Measurements from ENCODE around the gene P2RX4.
"Not testable (repeated sequence)": the region's sequence is repeated elsewhere in the genome, so short reads cannot be mapped to it uniquely, and the experiment has no call there.

The P2RX4 gene

GRCh38 chr12:121209624-121210572 is at the start of gene P2RX4:
Gene P2RX4, plus strand, starts transcription at chr12:121210129. Its CDS starts 36 bp downstream, at chr12:121210165.
- DNase-seq = peak; percentile 23 to 92

- DNase-seq = no peak
Observed at GRCh38 chr12:121162384-121162783, 47.5 kb upstream of the P2RX4 start.

GRCh38 chr12:121162985-121163384 is 46.9 kb upstream of the P2RX4 start:
- DNase-seq = no peak

GRCh38 chr12:121164839-121165238 is 45.1 kb upstream of the P2RX4 start:
- DNase-seq = not testable (repeated sequence)

- no peak for DNase-seq
Observed at GRCh38 chr12:121165316-121165715, 44.6 kb upstream of the P2RX4 start.

DNA sequence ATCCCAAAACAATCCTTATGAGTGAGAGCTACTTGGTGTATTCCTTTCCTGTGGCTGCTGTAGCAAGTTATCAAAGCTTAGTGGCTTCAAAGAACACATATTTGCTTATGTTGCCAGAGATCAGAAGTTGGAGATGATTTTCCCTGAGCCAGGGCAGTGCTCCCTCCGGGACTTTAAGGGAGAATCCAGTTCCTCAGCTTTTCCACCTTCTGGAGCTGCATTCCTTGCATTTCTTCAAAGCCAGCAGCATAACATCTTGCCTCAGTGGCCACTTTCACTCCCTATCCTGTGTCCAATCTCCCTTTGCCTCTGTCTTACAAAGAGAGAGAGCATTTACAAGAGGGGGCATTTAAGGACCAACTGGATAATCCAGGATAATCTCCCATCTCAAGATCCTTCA is 43.6 kb upstream of the P2RX4 start:
- no peak for DNase-seq

GRCh38 chr12:121167232-121167820 is 42.6 kb upstream of the P2RX4 start:
- no peak for DNase-seq

DNA sequence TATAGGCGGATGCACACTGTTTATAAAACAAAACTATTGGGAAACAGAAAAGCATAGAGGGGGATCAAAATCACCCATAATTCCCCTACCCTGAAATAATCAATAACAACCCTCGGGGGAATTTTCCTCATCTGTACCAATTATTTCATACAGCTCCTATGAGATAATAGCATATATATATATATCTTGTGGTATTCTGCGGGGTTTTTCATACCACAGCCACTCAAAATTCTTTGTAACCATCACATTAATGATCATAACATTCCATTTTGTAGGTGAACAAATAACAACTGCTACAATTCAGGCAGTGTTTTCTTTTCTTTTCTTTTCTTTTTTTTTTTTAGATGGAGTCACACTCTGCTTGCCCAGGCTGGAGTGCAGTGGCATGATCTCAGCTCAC is 42.0 kb upstream of the P2RX4 start:
- DNase-seq = no peak

DNA sequence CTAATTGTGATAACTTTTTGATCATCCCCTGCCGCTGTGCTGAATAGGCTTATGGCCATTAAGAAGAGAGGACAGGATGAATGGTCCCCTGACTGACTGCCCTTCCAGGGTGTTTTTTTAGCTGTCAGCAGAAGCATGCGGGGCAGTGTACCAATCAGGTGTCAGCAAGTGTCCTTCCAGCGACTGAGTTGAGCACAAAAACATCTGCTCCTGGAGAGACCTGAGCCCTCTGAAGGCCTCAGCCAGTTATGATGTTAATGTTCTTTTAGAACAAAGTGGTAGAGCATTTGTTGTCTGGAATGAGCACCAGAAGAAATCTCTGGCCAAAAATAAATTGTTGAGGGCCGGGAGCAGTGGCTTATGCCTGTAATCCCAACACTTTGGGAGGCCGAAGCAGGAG is 39.8 kb upstream of the P2RX4 start:
- DNase-seq = no peak

DNA sequence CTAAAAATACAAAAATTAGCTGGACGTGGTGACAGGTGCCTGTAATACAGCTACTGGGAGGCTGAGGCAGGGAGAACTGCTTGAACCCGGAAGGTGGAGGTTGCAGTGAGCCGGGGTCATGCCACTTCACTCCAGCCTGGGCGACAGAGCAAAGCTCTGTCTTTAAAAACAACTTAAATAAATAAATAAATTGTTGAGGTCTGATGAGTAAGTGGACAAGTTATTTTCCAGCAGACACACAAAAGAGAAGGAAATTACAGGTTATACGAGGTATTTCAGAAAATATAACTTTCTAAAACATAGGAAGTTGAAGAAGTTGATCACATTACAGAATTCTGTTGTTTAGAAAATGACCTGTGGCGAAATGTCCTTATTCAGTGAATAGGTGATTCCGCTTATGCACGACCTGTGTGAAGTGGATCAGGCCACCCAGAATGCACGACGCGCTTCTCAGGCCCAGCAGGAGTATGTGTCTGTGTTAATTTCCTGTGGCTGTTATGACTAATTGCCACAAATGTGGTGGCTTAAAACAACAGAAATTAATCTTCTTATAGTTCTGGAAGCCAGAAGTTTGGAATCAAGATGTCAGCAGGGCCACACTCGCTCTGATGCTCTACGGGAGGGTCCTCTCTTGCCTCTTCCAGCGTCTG is 39.2 kb upstream of the P2RX4 start:
- no peak for DNase-seq

- DNase-seq = no peak
Observed at GRCh38 chr12:121172145-121172544, 37.8 kb upstream of the P2RX4 start.

DNA sequence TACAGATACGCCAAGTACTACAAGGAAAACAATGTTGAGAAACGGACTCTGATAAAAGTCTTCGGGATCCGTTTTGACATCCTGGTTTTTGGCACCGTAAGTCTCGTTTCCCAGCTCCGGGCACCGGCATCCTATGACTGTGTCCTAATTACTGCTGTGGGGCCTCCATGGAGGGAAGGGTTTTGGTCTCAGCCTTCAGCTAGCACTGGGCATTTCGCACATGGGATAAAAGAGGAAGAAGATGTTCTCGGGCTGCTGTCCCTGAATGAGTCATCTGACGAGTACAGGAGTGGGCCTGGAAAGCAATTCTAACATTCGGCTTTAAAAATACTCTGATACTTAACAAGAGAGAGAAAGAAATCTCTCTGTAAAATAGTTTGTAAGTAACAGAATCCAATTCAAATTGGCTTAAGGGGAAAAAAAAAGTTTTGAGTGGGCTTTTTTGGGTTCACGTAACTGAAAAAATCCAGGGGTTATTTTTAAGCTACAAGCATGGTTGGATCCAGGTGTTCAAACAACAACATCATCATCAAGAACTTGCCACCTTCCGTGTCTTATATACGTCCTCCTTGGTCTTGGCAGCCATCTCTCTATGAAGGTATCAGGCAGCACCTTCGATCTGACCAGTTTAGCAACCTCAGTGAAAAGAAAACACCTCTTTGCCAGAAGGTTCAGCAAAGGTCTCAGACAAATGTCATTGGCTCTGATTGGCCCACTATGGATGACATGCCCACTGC is 34.4 kb upstream of the P2RX4 start:
- no peak for DNase-seq

DNA sequence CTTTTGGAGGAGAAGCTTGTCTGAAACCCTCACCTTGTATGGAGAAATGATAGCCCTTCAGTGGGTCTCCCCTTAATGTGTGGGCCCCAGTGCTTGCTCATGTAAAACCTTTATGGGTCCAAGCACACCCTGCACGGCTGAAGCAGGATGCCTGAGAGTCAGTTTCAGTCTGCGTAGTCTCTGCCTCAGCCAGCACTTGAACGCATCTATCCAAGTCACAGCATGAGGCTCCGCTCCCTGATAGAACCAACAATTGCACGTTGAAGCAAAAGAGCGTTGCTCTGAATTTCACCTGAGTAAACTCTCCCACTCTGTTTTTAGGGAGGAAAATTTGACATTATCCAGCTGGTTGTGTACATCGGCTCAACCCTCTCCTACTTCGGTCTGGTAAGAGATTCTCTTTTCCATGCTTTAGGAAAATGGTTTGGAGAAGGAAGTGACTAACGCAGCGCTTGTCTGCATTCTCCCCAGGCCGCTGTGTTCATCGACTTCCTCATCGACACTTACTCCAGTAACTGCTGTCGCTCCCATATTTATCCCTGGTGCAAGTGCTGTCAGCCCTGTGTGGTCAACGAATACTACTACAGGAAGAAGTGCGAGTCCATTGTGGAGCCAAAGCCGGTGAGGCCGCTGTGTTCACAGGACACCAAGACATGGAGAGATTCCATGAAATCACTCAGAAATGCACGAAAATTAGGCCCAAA is 33.0 kb upstream of the P2RX4 start:
- DNase-seq = no peak

GRCh38 chr12:121181181-121181580 is 28.7 kb upstream of the P2RX4 start:
- DNase-seq = no peak

DNA sequence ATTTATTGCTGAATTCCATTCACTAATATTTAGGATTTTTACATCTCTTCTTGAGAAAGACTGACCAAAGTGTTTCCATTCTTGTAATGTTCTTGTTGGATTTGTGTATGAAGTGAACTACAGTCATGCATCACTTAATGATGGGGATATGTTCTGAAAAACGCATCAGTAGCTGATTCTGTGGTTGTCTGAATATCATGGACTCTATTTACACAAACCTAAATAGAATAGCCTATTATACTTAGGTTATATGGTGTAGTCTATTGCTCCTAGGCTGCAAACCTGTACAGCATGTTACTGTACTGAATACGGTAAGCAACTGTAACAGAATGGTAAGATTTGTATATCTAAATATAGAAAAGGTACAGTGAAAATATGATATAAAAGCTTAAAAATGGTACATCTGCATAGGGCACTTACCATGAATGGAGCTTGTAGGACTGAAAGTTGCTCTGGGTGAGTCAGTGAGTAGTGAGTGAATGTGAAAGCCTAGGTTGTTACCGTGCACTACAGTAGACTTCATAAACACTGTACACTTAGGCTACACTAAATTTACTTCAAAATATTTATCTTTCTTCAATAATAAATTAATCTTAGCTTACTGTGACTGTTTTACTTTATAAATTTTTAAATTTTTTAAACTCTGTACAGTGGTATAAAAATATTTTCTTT is 27.6 kb upstream of the P2RX4 start:
- DNase-seq = no peak

DNA sequence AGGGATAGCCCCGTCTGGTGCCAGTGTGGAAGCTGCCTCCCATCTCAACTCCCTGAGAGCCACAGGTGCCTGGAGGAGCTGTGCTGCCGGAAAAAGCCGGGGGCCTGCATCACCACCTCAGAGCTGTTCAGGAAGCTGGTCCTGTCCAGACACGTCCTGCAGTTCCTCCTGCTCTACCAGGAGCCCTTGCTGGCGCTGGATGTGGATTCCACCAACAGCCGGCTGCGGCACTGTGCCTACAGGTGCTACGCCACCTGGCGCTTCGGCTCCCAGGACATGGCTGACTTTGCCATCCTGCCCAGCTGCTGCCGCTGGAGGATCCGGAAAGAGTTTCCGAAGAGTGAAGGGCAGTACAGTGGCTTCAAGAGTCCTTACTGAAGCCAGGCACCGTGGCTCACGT is 25.5 kb upstream of the P2RX4 start:
- peak; percentile 81 to 91 for DNase-seq

GRCh38 chr12:121184984-121185889 is 24.7 kb upstream of the P2RX4 start:
- no peak for DNase-seq

- DNase-seq = no peak
Observed at GRCh38 chr12:121186826-121187225, 23.1 kb upstream of the P2RX4 start.

GRCh38 chr12:121187501-121187900 is 22.4 kb upstream of the P2RX4 start:
- no peak for DNase-seq

- DNase-seq = no peak
Observed at GRCh38 chr12:121188227-121188626, 21.7 kb upstream of the P2RX4 start.

GRCh38 chr12:121189131-121189530 is 20.8 kb upstream of the P2RX4 start:
- DNase-seq = no peak
